ENCODE results near the gene RAB11FIP5. TPM values are rescaled to one million over a fixed set of nuclear protein-coding genes. Genes with fewer than 3 reads are reported as not detected.

RAB11FIP5 gene
- total and polyA plus RNA-seq, 10 of the 15 experiments (the other 5 are each of a cell fraction or from before 2014, with no cell fraction given): 0.03 to 0.20 (median 0.06) TPM; not detected in 6

DNA sequence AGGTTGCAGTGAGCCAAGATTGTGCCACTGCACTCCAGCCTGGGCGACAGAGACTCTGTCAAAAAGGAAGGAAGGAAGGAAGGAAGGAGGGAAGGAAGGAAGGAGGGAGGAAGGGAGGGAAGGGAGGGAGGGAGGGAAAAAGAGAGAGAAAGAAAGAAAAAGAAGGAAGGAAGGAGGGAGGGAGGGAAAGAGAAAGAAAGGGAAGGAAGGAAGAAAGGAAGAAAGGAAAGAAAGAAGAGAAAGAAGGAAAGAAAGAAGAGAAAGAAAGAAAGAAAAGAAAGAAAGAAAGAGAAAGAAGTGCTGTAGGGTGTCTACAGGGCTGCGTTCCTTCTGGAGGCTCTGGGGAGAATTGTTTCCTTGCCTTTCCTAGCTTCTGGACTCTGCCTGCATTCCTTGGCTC lies 22.5 kb upstream of the RAB11FIP5 start:
- H3K4me3 ChIP-seq: no peak overlapping the region
- no TSS peak for BruUV-seq (replicated peaks)
- H3K79me2 ChIP-seq (ENCODE audit: control insufficient read depth, insufficient read depth, low read length): no peaks in the 10 kb centered on the region
- H3K4me1 ChIP-seq (ENCODE audit: control insufficient read depth, insufficient read depth, low read length): no peaks in the 10 kb centered on the region
- 18% methylated on average over 2 of the region's 2 CpGs for WGBS (ENCODE audit: insufficient coverage, insufficient replicate concordance, low lambda C conversion rate, missing lambda C conversion rate)
- SMC1A ChIA-PET (ENCODE audit: uncharacterized antibody, unreplicated experiment): no interaction called here
- in situ Hi-C loops (cut with MboI) (no loop called here), intact Hi-C loops (cut with micrococcal nuclease; ENCODE audit: unreplicated experiment) (no loop called here)
- ATAC-seq (no peak), DNase-seq (ENCODE audit: low read depth, low spot score) (no peak), FAIRE-seq (no peak)
- no peaks in the 10 kb centered on the region for H4K20me1 ChIP-seq (ENCODE audit: control insufficient read depth, insufficient read depth)
- RAD21 ChIA-PET (ENCODE audit: unreplicated experiment): no interaction called here
- no peak for TF ChIP-seq NBN (IDR thresholded peaks at IDR 0.05)
- no peak overlapping the region for H3K27ac ChIP-seq (ENCODE audit: control insufficient read depth, insufficient read depth)
- H3K9me3 ChIP-seq (replicated peaks; ENCODE audit: control insufficient read depth, insufficient read depth, low read length): no peaks in the 10 kb centered on the region
- H2AFZ ChIP-seq (ENCODE audit: control insufficient read depth, low read depth, low read length): no peak overlapping the region
- CTCF ChIA-PET: no interaction called here
- POLR2A ChIA-PET: no interaction called here
- no peak overlapping the region for H3K9ac ChIP-seq (ENCODE audit: control insufficient read depth, insufficient read depth, low read length)
- no peak overlapping the region for H3K4me2 ChIP-seq (ENCODE audit: control insufficient read depth, insufficient read depth)
- H3K36me3 ChIP-seq (ENCODE audit: control insufficient read depth in 2 of 2, insufficient read depth in 2 of 2, low read length in 1 of 2): no peaks in the 10 kb centered on the region
- H3K27me3 ChIP-seq (replicated peaks in 1 of 2; ENCODE audit: control insufficient read depth in 2 of 2, insufficient read depth in 2 of 2, low read length in 1 of 2): no peaks in the 10 kb centered on the region

DNA sequence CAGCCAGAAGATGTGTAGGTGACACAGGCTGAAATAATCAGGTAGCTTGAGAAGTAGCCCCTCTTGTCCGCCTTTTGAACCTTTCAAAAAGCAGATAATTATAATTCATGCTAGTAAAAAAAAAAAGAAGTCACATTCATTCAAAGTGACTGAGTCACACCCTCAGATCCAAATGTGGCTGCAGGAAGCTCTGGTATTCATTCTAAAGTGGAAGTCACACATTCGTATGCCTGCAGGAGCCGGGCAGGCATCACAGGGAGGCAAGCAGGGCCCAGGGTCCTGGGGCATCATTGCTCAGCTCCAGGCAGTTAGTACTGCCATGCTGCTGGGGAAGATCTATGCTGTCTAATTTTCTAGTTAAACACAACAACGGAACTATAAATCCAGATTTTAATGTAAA lies 21.7 kb upstream of the RAB11FIP5 start:
- ChIA-PET CTCF (no interaction called here), RAD21 (ENCODE audit: unreplicated experiment) (no interaction called here), SMC1A (ENCODE audit: uncharacterized antibody, unreplicated experiment) (no interaction called here), POLR2A (no interaction called here)
- no peaks in the 10 kb centered on the region for H4K20me1 ChIP-seq (ENCODE audit: control insufficient read depth, insufficient read depth)
- no peaks in the 10 kb centered on the region for H3K79me2 ChIP-seq (ENCODE audit: control insufficient read depth, insufficient read depth, low read length)
- no peak for DNase-seq (ENCODE audit: low read depth, low spot score)
- no peak overlapping the region for H3K27ac ChIP-seq (ENCODE audit: control insufficient read depth, insufficient read depth)
- in situ Hi-C loops (cut with MboI): no loop called here
- H2AFZ ChIP-seq (ENCODE audit: control insufficient read depth, low read depth, low read length): no peak overlapping the region
- BruUV-seq (replicated peaks): no TSS peak
- TF ChIP-seq NFXL1 (IDR thresholded peaks at IDR 0.05; ENCODE audit: borderline replicate concordance) (no peak), GABPA (IDR thresholded peaks at IDR 0.05; ENCODE audit: low read depth) (no peak), EED (IDR thresholded peaks at IDR 0.05; ENCODE audit: low read depth) (no peak), MEF2B (IDR thresholded peaks at IDR 0.05; ENCODE audit: partially characterized antibody, poor library complexity, severe bottlenecking) (no peak), RELA (IDR thresholded peaks at IDR 0.05; ENCODE audit: borderline replicate concordance, partially characterized antibody) (no peak), RCOR1 (conservative IDR thresholded peaks at IDR 0.05; ENCODE audit: low read depth, low read length) (no peak), GATAD2B (conservative IDR thresholded peaks at IDR 0.05; ENCODE audit: low read depth) (no peak), RBBP5 (conservative IDR thresholded peaks at IDR 0.05) (no peak)
- TF ChIP-seq, protein P1, sequence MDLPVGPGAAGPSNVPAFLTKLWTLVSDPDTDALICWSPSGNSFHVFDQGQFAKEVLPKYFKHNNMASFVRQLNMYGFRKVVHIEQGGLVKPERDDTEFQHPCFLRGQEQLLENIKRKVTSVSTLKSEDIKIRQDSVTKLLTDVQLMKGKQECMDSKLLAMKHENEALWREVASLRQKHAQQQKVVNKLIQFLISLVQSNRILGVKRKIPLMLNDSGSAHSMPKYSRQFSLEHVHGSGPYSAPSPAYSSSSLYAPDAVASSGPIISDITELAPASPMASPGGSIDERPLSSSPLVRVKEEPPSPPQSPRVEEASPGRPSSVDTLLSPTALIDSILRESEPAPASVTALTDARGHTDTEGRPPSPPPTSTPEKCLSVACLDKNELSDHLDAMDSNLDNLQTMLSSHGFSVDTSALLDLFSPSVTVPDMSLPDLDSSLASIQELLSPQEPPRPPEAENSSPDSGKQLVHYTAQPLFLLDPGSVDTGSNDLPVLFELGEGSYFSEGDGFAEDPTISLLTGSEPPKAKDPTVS (IDR thresholded peaks at IDR 0.05; ENCODE audit: low read depth, low read length): no peak
- TF ChIP-seq, protein P2, sequence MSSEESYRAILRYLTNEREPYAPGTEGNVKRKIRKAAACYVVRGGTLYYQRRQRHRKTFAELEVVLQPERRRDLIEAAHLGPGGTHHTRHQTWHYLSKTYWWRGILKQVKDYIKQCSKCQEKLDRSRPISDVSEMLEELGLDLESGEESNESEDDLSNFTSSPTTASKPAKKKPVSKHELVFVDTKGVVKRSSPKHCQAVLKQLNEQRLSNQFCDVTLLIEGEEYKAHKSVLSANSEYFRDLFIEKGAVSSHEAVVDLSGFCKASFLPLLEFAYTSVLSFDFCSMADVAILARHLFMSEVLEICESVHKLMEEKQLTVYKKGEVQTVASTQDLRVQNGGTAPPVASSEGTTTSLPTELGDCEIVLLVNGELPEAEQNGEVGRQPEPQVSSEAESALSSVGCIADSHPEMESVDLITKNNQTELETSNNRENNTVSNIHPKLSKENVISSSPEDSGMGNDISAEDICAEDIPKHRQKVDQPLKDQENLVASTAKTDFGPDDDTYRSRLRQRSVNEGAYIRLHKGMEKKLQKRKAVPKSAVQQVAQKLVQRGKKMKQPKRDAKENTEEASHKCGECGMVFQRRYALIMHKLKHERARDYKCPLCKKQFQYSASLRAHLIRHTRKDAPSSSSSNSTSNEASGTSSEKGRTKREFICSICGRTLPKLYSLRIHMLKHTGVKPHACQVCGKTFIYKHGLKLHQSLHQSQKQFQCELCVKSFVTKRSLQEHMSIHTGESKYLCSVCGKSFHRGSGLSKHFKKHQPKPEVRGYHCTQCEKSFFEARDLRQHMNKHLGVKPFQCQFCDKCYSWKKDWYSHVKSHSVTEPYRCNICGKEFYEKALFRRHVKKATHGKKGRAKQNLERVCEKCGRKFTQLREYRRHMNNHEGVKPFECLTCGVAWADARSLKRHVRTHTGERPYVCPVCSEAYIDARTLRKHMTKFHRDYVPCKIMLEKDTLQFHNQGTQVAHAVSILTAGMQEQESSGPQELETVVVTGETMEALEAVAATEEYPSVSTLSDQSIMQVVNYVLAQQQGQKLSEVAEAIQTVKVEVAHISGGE (CRISPR knock-in tag; IDR thresholded peaks at IDR 0.05): no peak
- no peak overlapping the region for H3K9ac ChIP-seq (ENCODE audit: control insufficient read depth, insufficient read depth, low read length)
- no peak overlapping the region for H3K4me3 ChIP-seq
- no peaks in the 10 kb centered on the region; a peak in 1 of 4 replicates for H3K27me3 ChIP-seq (replicated peaks in 1 of 2; ENCODE audit: control insufficient read depth in 2 of 2, insufficient read depth in 2 of 2, low read length in 1 of 2)
- no peak for FAIRE-seq
- H3K4me1 ChIP-seq (ENCODE audit: control insufficient read depth, insufficient read depth, low read length): no peaks in the 10 kb centered on the region
- no peaks in the 10 kb centered on the region for H3K9me3 ChIP-seq (replicated peaks; ENCODE audit: control insufficient read depth, insufficient read depth, low read length)
- WGBS (ENCODE audit: insufficient coverage, insufficient replicate concordance, low lambda C conversion rate, missing lambda C conversion rate): 26% methylated on average over 4 of the region's 4 CpGs
- H3K4me2 ChIP-seq (ENCODE audit: control insufficient read depth, insufficient read depth): no peak overlapping the region
- ATAC-seq: no peak
- no peaks in the 10 kb centered on the region for H3K36me3 ChIP-seq (ENCODE audit: control insufficient read depth in 2 of 2, insufficient read depth in 2 of 2, low read length in 1 of 2)
- intact Hi-C loops (cut with micrococcal nuclease; ENCODE audit: unreplicated experiment): no loop called here
